Liver (tissue), 9 donors: ENCODE results near the gene NAT10. TPM values are rescaled to one million over a fixed set of nuclear protein-coding genes. Genes with fewer than 3 reads are reported as not detected.

Experiments used
- DNase-seq: peaks from one replicate; pipeline ENCODE4 v3.0.0-alpha.2; 2017; ENCODE audit warnings: low spot score
- H3K27ac ChIP-seq, 2 donors: one replicate each; pipeline ENCODE4 v1.7.0; 2013; ENCODE audit warnings: inconsistent platforms in 2 of 2, low read length in 2 of 2, control low read depth in 1 of 2, low read depth in 1 of 2, mild to moderate bottlenecking in 1 of 2
- H3K27me3 ChIP-seq, 4 donors: one replicate each; pipeline versions ENCODE4 v1.6.1 to v1.7.0; 2013; ENCODE audit warnings: low read length in 3 of 4, inconsistent platforms in 1 of 4, mild to moderate bottlenecking in 1 of 4, moderate library complexity in 1 of 4; ENCODE audit not compliant: control insufficient read depth in 4 of 4, insufficient read depth in 4 of 4
- H3K36me3 ChIP-seq, 4 donors: one replicate each; pipeline versions ENCODE4 v1.6.1 to v1.7.0; 2013; ENCODE audit warnings: low read length in 3 of 4, mild to moderate bottlenecking in 3 of 4, low read depth in 1 of 4, moderate library complexity in 1 of 4; ENCODE audit not compliant: control insufficient read depth in 4 of 4, insufficient read depth in 3 of 4
- H3K4me1 ChIP-seq, 4 donors: one replicate each; pipeline versions ENCODE4 v1.6.1 to v1.7.0; 2013; ENCODE audit warnings: low read length in 3 of 4, mild to moderate bottlenecking in 3 of 4, moderate library complexity in 1 of 4; ENCODE audit not compliant: control insufficient read depth in 4 of 4, insufficient read depth in 4 of 4
- H3K4me3 ChIP-seq, 3 donors: one replicate each; pipeline versions ENCODE4 v1.6.1 to v1.7.0; 2013; ENCODE audit warnings: low read length in 3 of 3, control low read depth in 1 of 3, low read depth in 1 of 3, mild to moderate bottlenecking in 1 of 3
- H3K9ac ChIP-seq, 2 donors: one replicate each; pipeline ENCODE4 v1.7.0; 2013; ENCODE audit warnings: low read length in 2 of 2, mild to moderate bottlenecking in 2 of 2, moderate library complexity in 2 of 2, control low read depth in 1 of 2, low read depth in 1 of 2
- H3K9me3 ChIP-seq, 4 donors: one replicate each; pipeline versions ENCODE4 v1.6.1 to v1.7.0; 2013; ENCODE audit warnings: low read length in 3 of 4; ENCODE audit not compliant: control insufficient read depth in 4 of 4
- EGR1 ChIP-seq, 2 donors: IDR thresholded peaks; 2 replicates each; pipeline ENCODE4 v1.6.1; 2016 to 2018; ENCODE audit warnings: antibody characterized with exemption in 2 of 2, low read depth in 2 of 2
- FOXA2 ChIP-seq: IDR thresholded peaks from 2 replicates; pipeline ENCODE4 v1.6.1; 2016; ENCODE audit warnings: antibody characterized with exemption
- GABPA ChIP-seq, 2 donors: IDR thresholded peaks in 1 of 2; conservative IDR thresholded peaks in 1 of 2; 2 replicates each; pipeline ENCODE4 v1.6.1; 2016; ENCODE audit warnings: antibody characterized with exemption in 2 of 2, mild to moderate bottlenecking in 1 of 2, moderate library complexity in 1 of 2
- HNF4A ChIP-seq, 2 donors: conservative IDR thresholded peaks; 2 replicates each; pipeline ENCODE4 v1.6.1; 2016; ENCODE audit warnings: antibody characterized with exemption in 2 of 2, mild to moderate bottlenecking in 2 of 2
- HNF4G ChIP-seq: IDR thresholded peaks from 2 replicates; pipeline ENCODE4 v1.6.1; 2016; ENCODE audit warnings: antibody characterized with exemption
- JUND ChIP-seq, 2 donors: IDR thresholded peaks; 2 replicates each; pipeline ENCODE4 v1.6.1; 2016; ENCODE audit warnings: antibody characterized with exemption in 2 of 2
- NR2F2 ChIP-seq: IDR thresholded peaks from 2 replicates; pipeline ENCODE4 v1.6.1; 2016; ENCODE audit warnings: antibody characterized with exemption
- RAD21 ChIP-seq, 2 donors: IDR thresholded peaks; 2 replicates each; pipeline ENCODE4 v1.6.1; 2016; ENCODE audit warnings: antibody characterized with exemption in 2 of 2, mild to moderate bottlenecking in 2 of 2
- REST ChIP-seq: IDR thresholded peaks from 2 replicates; pipeline ENCODE4 v1.6.1; 2016; ENCODE audit warnings: antibody characterized with exemption, mild to moderate bottlenecking
- RXRA ChIP-seq, 2 donors: IDR thresholded peaks; 2 replicates each; pipeline ENCODE4 v1.6.1; 2017 to 2018; ENCODE audit warnings: antibody characterized with exemption in 2 of 2, mild to moderate bottlenecking in 1 of 2
- SP1 ChIP-seq: IDR thresholded peaks from 2 replicates; pipeline ENCODE4 v1.6.1; 2018; ENCODE audit warnings: antibody characterized with exemption, mild to moderate bottlenecking
- TAF1 ChIP-seq: conservative IDR thresholded peaks from 2 replicates; pipeline ENCODE4 v1.6.1; 2016; ENCODE audit warnings: antibody characterized with exemption, mild to moderate bottlenecking
- YY1 ChIP-seq: IDR thresholded peaks from 2 replicates; pipeline ENCODE4 v1.6.1; 2016; ENCODE audit warnings: antibody characterized with exemption, mild to moderate bottlenecking
- whole genome bisulfite sequencing: extraction: QIAGEN DNeasy Blood & Tissue Kit; methylation state at CpG from one replicate; pipeline ENCODE4 v1.1.7; 2013; 5-methylcytosine and 5-hydroxymethylcytosine counted together
- polyA plus RNA-seq, 2 donors: library from polyadenylated mRNA; stranded (reverse) in 1 of 2; unstranded in 1 of 2; fragments of 200-250 nt in 1 of 2; fragments of >200 nt in 1 of 2; fragmentation: Nextera tagmentation in 1 of 2; extraction: Ambion mirVana in 1 of 2; gene quantifications; one replicate each; pipeline versions ENCODE4 v1.2.1 to v1.2.3, GENCODE V29; 2013 to 2015
- total RNA-seq, 2 donors: library from RNA; depleted of rRNA; stranded (reverse); fragments of >200 nt; gene quantifications; one replicate each; pipeline ENCODE4 v1.2.3, GENCODE V29; 2014
- TF ChIP-seq, protein P1 (sequence below): IDR thresholded peaks from 2 replicates; pipeline ENCODE4 v1.6.1; 2016; ENCODE audit warnings: antibody characterized with exemption
- TF ChIP-seq, protein P2 (sequence below): IDR thresholded peaks from 2 replicates; pipeline ENCODE4 v1.6.1; 2016; ENCODE audit warnings: antibody characterized with exemption
- TF ChIP-seq, protein P3 (sequence below): IDR thresholded peaks from 2 replicates; pipeline ENCODE4 v1.6.1; 2016; ENCODE audit warnings: antibody characterized with exemption
- TF ChIP-seq, protein P4 (sequence below): fragments of 150-350 bp; IDR thresholded peaks from 2 replicates; pipeline ENCODE4 v1.5.1; 2017; ENCODE audit warnings: improper control_type of control experiment, low read depth, low read length; ENCODE audit not compliant: missing input control
- donor health status: healthy.
- donor health status: healthy.
- donor health status: healthy.
- donor health status: healthy.
- donor health status: healthy.

The NAT10 gene
- total and polyA plus RNA-seq, 4 donors = 9.1 to 14.0 (median 13.5) TPM

- WGBS = 96% methylated on average over 2 of the region's 2 CpGs
Measured at GRCh38 chr11:34114014-34114413, 8.6 kb downstream of the NAT10 start.

DNA sequence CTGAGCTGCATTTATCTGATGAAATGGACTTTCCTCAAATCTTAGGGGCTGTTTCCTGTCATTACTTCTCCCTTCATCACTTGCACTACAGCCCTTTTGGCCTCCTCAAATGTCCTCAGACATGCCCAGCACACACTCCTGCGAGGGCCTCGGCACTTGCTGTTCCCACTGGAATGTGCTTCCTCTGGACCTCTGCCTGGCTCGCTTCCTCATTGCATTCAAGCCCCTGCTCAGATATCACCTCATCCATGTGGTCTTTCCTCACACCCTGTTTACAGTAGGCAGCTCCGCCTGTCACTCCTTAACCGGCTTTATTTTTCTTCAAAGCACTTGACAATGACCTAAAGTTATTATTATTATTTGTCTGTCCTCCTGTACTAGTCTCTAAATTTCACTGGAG, 9.0 kb downstream of the NAT10 start:
- H3K9me3 ChIP-seq = no peaks in the 10 kb centered on the region
- no peak for DNase-seq
- no peak overlapping the region for H3K9ac ChIP-seq
- no peaks in the 10 kb centered on the region for H3K4me1 ChIP-seq
- H3K4me3 ChIP-seq = no peak overlapping the region
- H3K27ac ChIP-seq = no peak overlapping the region
- no peaks in the 10 kb centered on the region for H3K27me3 ChIP-seq
- H3K36me3 ChIP-seq = peaks cover 14 to 87% (median 77%) of the 10 kb centered on the region in 4 donors
- 95% methylated on average over 5 of the region's 5 CpGs for WGBS
- TF ChIP-seq YY1 (no peak), REST (no peak), GABPA (IDR thresholded peaks at IDR 0.05 in 1 of 2, conservative IDR thresholded peaks at IDR 0.05 in 1 of 2) (no peak), RAD21 (IDR thresholded peaks at IDR 0.05) (no peak)

More at GRCh38 chr11:34114014-34114413, 8.6 kb downstream of the NAT10 start:
- H3K27ac ChIP-seq = no peak overlapping the region
- DNase-seq = no peak
- no peak overlapping the region for H3K4me3 ChIP-seq
- no peaks in the 10 kb centered on the region for H3K9me3 ChIP-seq
- H3K36me3 ChIP-seq = peaks cover 10 to 86% (median 77%) of the 10 kb centered on the region in 4 donors
- H3K9ac ChIP-seq = no peak overlapping the region
- TF ChIP-seq JUND (IDR thresholded peaks at IDR 0.05) (no peak), RXRA (IDR thresholded peaks at IDR 0.05) (no peak), YY1 (no peak), NR2F2 (no peak)
- H3K4me1 ChIP-seq = no peaks in the 10 kb centered on the region
- H3K27me3 ChIP-seq = no peaks in the 10 kb centered on the region

DNA sequence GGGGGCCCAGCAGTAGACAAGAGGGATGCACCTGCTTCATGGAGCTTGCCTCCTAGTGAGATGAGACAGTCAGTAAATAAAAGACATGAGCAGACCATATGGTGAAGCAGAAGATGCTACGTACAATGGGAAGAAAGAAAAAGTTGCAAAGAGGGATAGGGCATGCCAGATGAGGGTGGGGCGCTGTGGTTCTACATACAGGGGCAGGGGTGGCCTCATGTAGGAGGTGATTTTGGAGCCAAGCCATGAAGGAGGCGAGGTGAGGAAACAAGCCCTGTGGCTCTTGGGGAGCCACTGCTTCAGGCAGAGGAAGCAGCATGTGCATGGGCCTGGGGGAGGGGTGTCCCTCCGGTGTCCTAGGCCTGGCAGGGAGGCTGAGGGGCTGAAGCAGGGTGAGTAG, 15.2 kb downstream of the NAT10 start:
- Histone ChIP-seq H3K4me3 (no peak overlapping the region), H3K9ac (no peak overlapping the region), H3K9me3 (no peaks in the 10 kb centered on the region), H3K27me3 (no peaks in the 10 kb centered on the region), H3K4me1 (no peaks in the 10 kb centered on the region), H3K36me3 (peaks cover 13 to 80% (median 70%) of the 10 kb centered on the region in 4 donors), H3K27ac (no peak overlapping the region)
- DNase-seq = no peak
- WGBS = 97% methylated on average over 4 of the region's 4 CpGs
- TF ChIP-seq REST (no peak), YY1 (no peak), NR2F2 (no peak), JUND (IDR thresholded peaks at IDR 0.05) (no peak), RXRA (IDR thresholded peaks at IDR 0.05) (no peak), HNF4A (conservative IDR thresholded peaks at IDR 0.05) (no peak), SP1 (no peak), FOXA2 (no peak), TAF1 (no peak), GABPA (IDR thresholded peaks at IDR 0.05 in 1 of 2, conservative IDR thresholded peaks at IDR 0.05 in 1 of 2) (no peak), EGR1 (IDR thresholded peaks at IDR 0.05; ENCODE audit: low read depth in 2 of 2) (no peak), RAD21 (IDR thresholded peaks at IDR 0.05) (no peak), HNF4G (no peak)
- TF ChIP-seq, protein P1, sequence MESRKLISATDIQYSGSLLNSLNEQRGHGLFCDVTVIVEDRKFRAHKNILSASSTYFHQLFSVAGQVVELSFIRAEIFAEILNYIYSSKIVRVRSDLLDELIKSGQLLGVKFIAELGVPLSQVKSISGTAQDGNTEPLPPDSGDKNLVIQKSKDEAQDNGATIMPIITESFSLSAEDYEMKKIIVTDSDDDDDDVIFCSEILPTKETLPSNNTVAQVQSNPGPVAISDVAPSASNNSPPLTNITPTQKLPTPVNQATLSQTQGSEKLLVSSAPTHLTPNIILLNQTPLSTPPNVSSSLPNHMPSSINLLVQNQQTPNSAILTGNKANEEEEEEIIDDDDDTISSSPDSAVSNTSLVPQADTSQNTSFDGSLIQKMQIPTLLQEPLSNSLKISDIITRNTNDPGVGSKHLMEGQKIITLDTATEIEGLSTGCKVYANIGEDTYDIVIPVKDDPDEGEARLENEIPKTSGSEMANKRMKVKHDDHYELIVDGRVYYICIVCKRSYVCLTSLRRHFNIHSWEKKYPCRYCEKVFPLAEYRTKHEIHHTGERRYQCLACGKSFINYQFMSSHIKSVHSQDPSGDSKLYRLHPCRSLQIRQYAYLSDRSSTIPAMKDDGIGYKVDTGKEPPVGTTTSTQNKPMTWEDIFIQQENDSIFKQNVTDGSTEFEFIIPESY = no peak
- TF ChIP-seq, protein P2, sequence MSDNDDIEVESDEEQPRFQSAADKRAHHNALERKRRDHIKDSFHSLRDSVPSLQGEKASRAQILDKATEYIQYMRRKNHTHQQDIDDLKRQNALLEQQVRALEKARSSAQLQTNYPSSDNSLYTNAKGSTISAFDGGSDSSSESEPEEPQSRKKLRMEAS = no peak
- TF ChIP-seq, protein P3, sequence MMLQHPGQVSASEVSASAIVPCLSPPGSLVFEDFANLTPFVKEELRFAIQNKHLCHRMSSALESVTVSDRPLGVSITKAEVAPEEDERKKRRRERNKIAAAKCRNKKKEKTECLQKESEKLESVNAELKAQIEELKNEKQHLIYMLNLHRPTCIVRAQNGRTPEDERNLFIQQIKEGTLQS = no peak
- TF ChIP-seq, protein P4, sequence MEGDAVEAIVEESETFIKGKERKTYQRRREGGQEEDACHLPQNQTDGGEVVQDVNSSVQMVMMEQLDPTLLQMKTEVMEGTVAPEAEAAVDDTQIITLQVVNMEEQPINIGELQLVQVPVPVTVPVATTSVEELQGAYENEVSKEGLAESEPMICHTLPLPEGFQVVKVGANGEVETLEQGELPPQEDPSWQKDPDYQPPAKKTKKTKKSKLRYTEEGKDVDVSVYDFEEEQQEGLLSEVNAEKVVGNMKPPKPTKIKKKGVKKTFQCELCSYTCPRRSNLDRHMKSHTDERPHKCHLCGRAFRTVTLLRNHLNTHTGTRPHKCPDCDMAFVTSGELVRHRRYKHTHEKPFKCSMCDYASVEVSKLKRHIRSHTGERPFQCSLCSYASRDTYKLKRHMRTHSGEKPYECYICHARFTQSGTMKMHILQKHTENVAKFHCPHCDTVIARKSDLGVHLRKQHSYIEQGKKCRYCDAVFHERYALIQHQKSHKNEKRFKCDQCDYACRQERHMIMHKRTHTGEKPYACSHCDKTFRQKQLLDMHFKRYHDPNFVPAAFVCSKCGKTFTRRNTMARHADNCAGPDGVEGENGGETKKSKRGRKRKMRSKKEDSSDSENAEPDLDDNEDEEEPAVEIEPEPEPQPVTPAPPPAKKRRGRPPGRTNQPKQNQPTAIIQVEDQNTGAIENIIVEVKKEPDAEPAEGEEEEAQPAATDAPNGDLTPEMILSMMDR = no peak
